SK-N-SH (cell line): Measurements from ENCODE around the gene KRTAP5-4.
"Not testable (repeated sequence)": the region's sequence is repeated elsewhere in the genome, so short reads cannot be mapped to it uniquely, and the experiment has no call there.

Source experiments
- CHD2 ChIP-seq: fragments of 150-350 bp; IDR thresholded peaks from 2 replicates; pipeline ENCODE4 v1.6.1; 2018; ENCODE audit warnings: low read length; ENCODE audit not compliant: partially characterized antibody
- CTCF ChIP-seq: fragments of 200-600 bp; sonication (generic); IDR thresholded peaks from 2 replicates; pipeline ENCODE4 v1.6.1; 2017; ENCODE audit warnings: antibody characterized with exemption, mild to moderate bottlenecking, moderate library complexity
- EP300 ChIP-seq, 2 experiments: IDR thresholded peaks; 2 replicates each; pipeline versions ENCODE4 v1.4.0 to v1.6.1; 2012; ENCODE audit warnings: borderline replicate concordance in 1 of 2, low read depth in 1 of 2, low read length in 1 of 2
- GABPA ChIP-seq: IDR thresholded peaks from 2 replicates; pipeline ENCODE4 v1.4.0; 2012; ENCODE audit warnings: low read depth, mild to moderate bottlenecking
- NFIC ChIP-seq: IDR thresholded peaks from 2 replicates; pipeline ENCODE4 v1.4.0; 2012; ENCODE audit warnings: borderline replicate concordance
- PBX3 ChIP-seq: IDR thresholded peaks from 2 replicates; pipeline ENCODE4; 2012
- POLR2AphosphoS5 ChIP-seq: IDR thresholded peaks from 2 replicates; pipeline ENCODE4 v1.6.1; 2012; ENCODE audit warnings: low read depth, low read length
- RAD21 ChIP-seq: IDR thresholded peaks from 2 replicates; pipeline ENCODE4 v1.6.1; 2012; ENCODE audit warnings: mild to moderate bottlenecking, low read length
- REST ChIP-seq: IDR thresholded peaks from 2 replicates; pipeline ENCODE4 v1.6.1; 2012; ENCODE audit warnings: mild to moderate bottlenecking, low read depth, low read length, moderate library complexity
- RFX5 ChIP-seq: IDR thresholded peaks from 2 replicates; pipeline ENCODE4 v1.6.1; 2012; ENCODE audit warnings: mild to moderate bottlenecking, improper control_type of control experiment, low read length
- RXRA ChIP-seq: IDR thresholded peaks from 2 replicates; pipeline ENCODE4 v1.4.0; 2012; ENCODE audit warnings: low read depth, mild to moderate bottlenecking, borderline replicate concordance
- YY1 ChIP-seq: IDR thresholded peaks from 2 replicates; pipeline ENCODE4 v1.4.0; 2012; ENCODE audit warnings: low read depth, mild to moderate bottlenecking

GRCh38 chr11:1598406-1598805, 23.5 kb downstream of the KRTAP5-4 start:
- not testable (repeated sequence) for TF ChIP-seq NFIC; RAD21; YY1; CHD2; GABPA; POLR2AphosphoS5; CTCF; EP300 (IDR thresholded peaks at IDR 0.05; ENCODE audit: borderline replicate concordance in 1 of 2, low read depth in 1 of 2, low read length in 1 of 2); REST; RXRA; RFX5; PBX3
